H1 (cell line): ENCODE measurements around the gene LMTK2. TPM values are rescaled to one million over a fixed set of nuclear protein-coding genes. Genes with fewer than 3 reads are reported as not detected.

Source experiments
- CTCF ChIA-PET: fragments of 300-600 bp; sonication (Branson Sonifier 250); formaldehyde crosslinking; loops from one replicate; lab custom pipeline; 2021; ENCODE audit not compliant: partially characterized antibody; lab: Charles Lee
- POLR2A ChIA-PET: fragments of 300-600 bp; sonication (Branson Sonifier 250); formaldehyde crosslinking; loops from one replicate; lab custom pipeline; 2021; ENCODE audit warnings: inconsistent platforms; ENCODE audit not compliant: partially characterized antibody; lab: Charles Lee
- DNase-seq, 2 experiments: peaks; one replicate each; pipeline versions ENCODE4 v3.0.0 to v3.0.0-alpha.2; 2010 to 2022; ENCODE audit warnings: low spot score in 2 of 2, low read depth in 1 of 2, mixed read lengths in 1 of 2
- FAIRE-seq: peaks from 2 replicates; lab custom pipeline; 2011; peaks lifted over from hg19 to GRCh38; lab: Jason Lieb, UNC
- H2AFZ ChIP-seq: 2 replicates; pipeline ENCODE4 v1.8.1; 2012; ENCODE audit warnings: low read length, inconsistent platforms
- H2AK5ac ChIP-seq: 2 replicates; pipeline ENCODE4 v1.6.1; 2013; ENCODE audit warnings: low read depth, low read length
- H2BK120ac ChIP-seq: replicated peaks from 2 replicates; pipeline ENCODE3; 2013; ENCODE audit warnings: low read depth, low read length, inconsistent platforms
- H2BK12ac ChIP-seq: 2 replicates; pipeline ENCODE4 v1.6.1; 2013; ENCODE audit warnings: low read depth, low read length
- H2BK15ac ChIP-seq: 2 replicates; pipeline ENCODE4 v1.6.1; 2013; ENCODE audit warnings: low read length
- H2BK20ac ChIP-seq: 2 replicates; pipeline ENCODE4 v1.6.1; 2013; ENCODE audit warnings: low read length
- H2BK5ac ChIP-seq: 2 replicates; pipeline ENCODE4 v1.6.1; 2013; ENCODE audit warnings: low read depth, low read length
- H3K14ac ChIP-seq: 2 replicates; pipeline ENCODE4 v1.6.1; 2013; ENCODE audit warnings: inconsistent platforms; ENCODE audit not compliant: insufficient read length
- H3K18ac ChIP-seq: 2 replicates; pipeline ENCODE4 v1.6.1; 2013; ENCODE audit warnings: low read length; ENCODE audit errors: extremely low read depth
- H3K23ac ChIP-seq: 2 replicates; pipeline ENCODE4 v1.6.1; 2013; ENCODE audit warnings: inconsistent platforms; ENCODE audit not compliant: insufficient read length
- H3K23me2 ChIP-seq: 2 replicates; pipeline ENCODE4 v1.6.1; 2013; ENCODE audit warnings: low read depth, low read length
- H3K27ac ChIP-seq: 2 replicates; pipeline ENCODE4 v1.6.1; 2011; ENCODE audit warnings: low read depth, low read length, inconsistent platforms
- H3K27me3 ChIP-seq, 4 experiments: replicated peaks in 1 of 4; 1 replicate in 1 of 4; 2 replicates in 3 of 4; pipeline versions ENCODE4 v1.6.1 to v1.8.1; 2011 to 2013; ENCODE audit warnings: low read length in 3 of 4, mild to moderate bottlenecking in 3 of 4, inconsistent platforms in 2 of 4, mixed read lengths in 2 of 4, moderate library complexity in 1 of 4; ENCODE audit not compliant: control insufficient read depth in 3 of 4, insufficient read depth in 3 of 4; ENCODE audit errors: extremely low read depth in 1 of 4
- H3K36me3 ChIP-seq, 4 experiments: 2 replicates each; pipeline versions ENCODE4 v1.6.1 to v1.8.1; 2011 to 2013; ENCODE audit warnings: mild to moderate bottlenecking in 4 of 4, low read length in 3 of 4, moderate library complexity in 2 of 4, control low read depth in 1 of 4, inconsistent platforms in 1 of 4; ENCODE audit not compliant: insufficient read depth in 4 of 4, control insufficient read depth in 2 of 4
- H3K4ac ChIP-seq: replicated peaks from 2 replicates; pipeline ENCODE3; 2013; ENCODE audit warnings: low read length, low read depth, mixed read lengths, inconsistent platforms; ENCODE audit not compliant: insufficient read length
- H3K4me1 ChIP-seq, 4 experiments: replicated peaks in 1 of 4; 1 replicate in 1 of 4; 2 replicates in 3 of 4; pipeline versions ENCODE4 v1.6.1 to v1.8.1; 2011 to 2013; ENCODE audit warnings: low read length in 3 of 4, inconsistent platforms in 2 of 4, mixed read lengths in 1 of 4; ENCODE audit not compliant: insufficient read depth in 4 of 4, control insufficient read depth in 3 of 4
- H3K4me2 ChIP-seq, 2 experiments: 2 replicates each; pipeline versions ENCODE4 v1.6.1 to v1.8.1; 2011 to 2013; ENCODE audit warnings: low read depth in 2 of 2, low read length in 2 of 2, control low read depth in 1 of 2, inconsistent platforms in 1 of 2, mild to moderate bottlenecking in 1 of 2; ENCODE audit not compliant: insufficient read depth in 1 of 2
- H3K4me3 ChIP-seq, 4 experiments: fragments of 200-600, 300-600 bp in 1 of 4; sonication (generic), shearing (Covaris generic), sonication (Bioruptor Twin) in 1 of 4; 2 replicates each; pipeline versions ENCODE4 v1.5.1 to v1.8.1; 2011 to 2016; ENCODE audit warnings: low read length in 4 of 4, low read depth in 3 of 4, control low read depth in 2 of 4, inconsistent platforms in 2 of 4, mild to moderate bottlenecking in 2 of 4, mixed read lengths in 1 of 4, moderate library complexity in 1 of 4; ENCODE audit not compliant: insufficient read depth in 2 of 4; ENCODE audit errors: extremely low read depth in 1 of 4
- H3K56ac ChIP-seq: replicated peaks from 2 replicates; pipeline ENCODE3; 2013; ENCODE audit warnings: low read depth, mild to moderate bottlenecking, mixed read lengths, low read length, inconsistent platforms; ENCODE audit not compliant: insufficient read length
- H3K79me1 ChIP-seq: 2 replicates; pipeline ENCODE4 v1.6.1; 2013; ENCODE audit warnings: low read depth, low read length, control low read depth
- H3K79me2 ChIP-seq, 2 experiments: 2 replicates each; pipeline versions ENCODE4 v1.6.1 to v1.8.1; 2012 to 2013; ENCODE audit warnings: low read length in 2 of 2, mild to moderate bottlenecking in 2 of 2, inconsistent platforms in 1 of 2; ENCODE audit not compliant: insufficient read depth in 2 of 2, control insufficient read depth in 1 of 2
- H3K9ac ChIP-seq, 4 experiments: replicated peaks in 1 of 4; 1 replicate in 1 of 4; 2 replicates in 3 of 4; pipeline versions ENCODE4 v1.6.1 to v1.8.1; 2011 to 2013; ENCODE audit warnings: low read depth in 3 of 4, low read length in 3 of 4, control low read depth in 2 of 4, mild to moderate bottlenecking in 2 of 4, moderate library complexity in 2 of 4, inconsistent platforms in 1 of 4; ENCODE audit errors: extremely low read depth in 1 of 4
- H3K9me3 ChIP-seq, 2 experiments: 2 replicates each; pipeline versions ENCODE4 v1.6.1 to v1.8.1; 2012 to 2013; ENCODE audit warnings: mild to moderate bottlenecking in 2 of 2, moderate library complexity in 2 of 2, control low read depth in 1 of 2, inconsistent platforms in 1 of 2, low read depth in 1 of 2, low read length in 1 of 2, mixed read lengths in 1 of 2; ENCODE audit not compliant: insufficient read depth in 2 of 2
- H4K20me1 ChIP-seq, 2 experiments: replicated peaks in 1 of 2; 2 replicates each; pipeline versions ENCODE3 to v1.8.1; 2011 to 2013; ENCODE audit warnings: inconsistent platforms in 2 of 2, low read length in 2 of 2, mild to moderate bottlenecking in 1 of 2; ENCODE audit not compliant: insufficient read depth in 2 of 2, control insufficient read depth in 1 of 2
- H4K5ac ChIP-seq: 2 replicates; pipeline ENCODE4 v1.6.1; 2013; ENCODE audit warnings: low read length, low read depth, mixed read lengths, inconsistent platforms; ENCODE audit not compliant: insufficient read length
- H4K8ac ChIP-seq: 2 replicates; pipeline ENCODE4 v1.8.0; 2013; ENCODE audit warnings: mild to moderate bottlenecking, moderate library complexity, low read length, inconsistent platforms; ENCODE audit not compliant: insufficient read depth; ENCODE audit errors: extremely low read depth
- H4K91ac ChIP-seq: replicated peaks from 2 replicates; pipeline ENCODE3; 2013; ENCODE audit warnings: low read length, mixed read lengths, inconsistent platforms; ENCODE audit not compliant: insufficient read length
- BRCA1 ChIP-seq: IDR thresholded peaks from 2 replicates; pipeline ENCODE4 v1.6.1; 2012; ENCODE audit warnings: low read depth, low read length, improper control_type of control experiment
- GABPA ChIP-seq: IDR thresholded peaks from 2 replicates; pipeline ENCODE4 v1.6.1; 2011; ENCODE audit warnings: mild to moderate bottlenecking, low read length, moderate library complexity, borderline replicate concordance; ENCODE audit not compliant: insufficient read depth
- NANOG ChIP-seq: IDR thresholded peaks from 2 replicates; pipeline ENCODE4 v1.6.1; 2011; ENCODE audit warnings: low read length, low read depth, mild to moderate bottlenecking, inconsistent platforms; ENCODE audit not compliant: insufficient read depth, poor library complexity, severe bottlenecking
- POLR2AphosphoS5 ChIP-seq: IDR thresholded peaks from 2 replicates; pipeline ENCODE4 v1.6.1; 2011; ENCODE audit warnings: low read depth, low read length
- RAD21 ChIP-seq, 2 experiments: IDR thresholded peaks in 1 of 2; conservative IDR thresholded peaks in 1 of 2; 2 replicates each; pipeline ENCODE4 v1.6.1; 2011; ENCODE audit warnings: low read depth in 2 of 2, low read length in 2 of 2, improper control_type of control experiment in 1 of 2, inconsistent platforms in 1 of 2, mild to moderate bottlenecking in 1 of 2, moderate library complexity in 1 of 2
- SAP30 ChIP-seq: fragments of 300-600 bp; sonication (generic); IDR thresholded peaks from 2 replicates; pipeline ENCODE4 v1.7.1; 2012; ENCODE audit warnings: low read length, moderate library complexity, mild to moderate bottlenecking, inconsistent platforms; ENCODE audit not compliant: insufficient read depth, insufficient replicate concordance
- SIRT6 ChIP-seq: IDR thresholded peaks from one replicate; pipeline ENCODE4 v1.7.1; 2012; ENCODE audit warnings: low read length, inconsistent platforms
- WGBS, 2 experiments: shearing (Covaris generic) in 1 of 2; methylation state at CpG; one replicate each; pipeline versions ENCODE4 v1.1.6 to v1.1.7; 2013 to 2015; ENCODE audit warnings: low lambda C conversion rate in 2 of 2, mixed read lengths in 2 of 2, inconsistent platforms in 1 of 2, low coverage in 1 of 2, missing lambda C conversion rate in 1 of 2; ENCODE audit not compliant: insufficient replicate concordance in 2 of 2, insufficient coverage in 1 of 2, insufficient read length in 1 of 2; ENCODE audit errors: extremely low coverage in 1 of 2, missing lambda C conversion rate in 1 of 2; 5-methylcytosine and 5-hydroxymethylcytosine counted together
- polyA plus RNA-seq, 7 experiments: library from polyadenylated mRNA; depleted of rRNA in 3 of 7; stranded (reverse) in 5 of 7; unstranded in 2 of 7; fragments of >200 nt in 5 of 7; fragments of 200-250 nt in 2 of 7; gene quantifications; 1 replicate in 5 of 7; 2 replicates in 1 of 7; 4 replicates in 1 of 7; pipeline versions ENCODE4 v1.2.1 to v1.2.3, GENCODE V29; 2011 to 2013; ENCODE audit warnings: missing spikeins in 2 of 7, mixed read lengths in 2 of 7
- total RNA-seq: library from RNA; stranded (reverse); fragmentation: NEBNext Ultra II Directional; extraction: Animal tissue kit (Norgen Biotek cat#: 25700); gene quantifications from 2 replicates; pipeline ENCODE4 v1.2.1, GENCODE V29; 2021

The LMTK2 gene
- total and polyA plus RNA-seq, 2 of the 8 experiments (the other 6 are each of a cell fraction or from before 2014, with no cell fraction given) = 9.7 to 30.7 TPM

DNA sequence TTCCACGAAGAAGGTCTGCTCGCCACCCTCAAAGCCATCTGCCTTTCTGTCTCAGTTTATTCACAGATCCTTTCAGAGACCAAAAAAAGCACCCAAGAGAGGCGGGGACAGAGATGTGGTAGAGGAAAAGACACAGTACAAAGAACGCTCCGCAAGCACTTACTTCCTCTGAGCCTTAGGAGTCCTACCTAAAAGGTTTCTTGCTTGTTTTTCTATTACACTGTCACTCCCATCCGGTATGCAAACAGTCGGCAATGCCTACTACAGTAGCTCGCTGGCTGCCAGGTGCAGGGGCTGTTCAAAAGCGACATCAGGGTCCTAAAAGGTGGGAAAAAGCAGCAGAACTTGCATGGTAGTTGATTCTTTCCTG lies 144.6 kb downstream of the LMTK2 start:
- Histone ChIP-seq H4K91ac (no peak overlapping the region), H3K14ac (no peak overlapping the region), H3K23ac (no peak overlapping the region), H3K4me3 (peak overlapping the region; percentile 77 to 91 (median 86)), H3K9me3 (no peaks in the 10 kb centered on the region), H2BK20ac (no peak overlapping the region), H3K79me2 (peaks cover 0 to 7% of the 10 kb centered on the region in 2 experiments; a peak in 1 of 4 replicates), H2BK5ac (no peak overlapping the region), H2AFZ (0 out of 2 replicates have a peak overlapping the region, but pooled peaks have one; percentile 91), H4K20me1 (no peaks in the 10 kb centered on the region), H3K23me2 (peaks cover 6% of the 10 kb centered on the region), H2BK12ac (no peak overlapping the region), H3K4me1 (peaks cover 0 to 14% (median 3%) of the 10 kb centered on the region in 4 experiments; a peak in 4 of 7 replicates), H3K56ac (no peak overlapping the region), H4K8ac (peak overlapping the region; percentile 26; the same call in 1 of the 2 replicates), H3K4me2 (peak overlapping the region; percentile 91 to 94), H2BK120ac (no peak overlapping the region), H3K27ac (no peak overlapping the region), H3K18ac (no peak overlapping the region), H3K79me1 (no peaks in the 10 kb centered on the region; the same call in 1 of the 2 replicates), H3K36me3 (no peaks in the 10 kb centered on the region; a peak in 1 of 8 replicates), H4K5ac (no peak overlapping the region), H3K27me3 (no peaks in the 10 kb centered on the region; a peak in 1 of 7 replicates), H3K4ac (no peak overlapping the region), H2AK5ac (no peak overlapping the region), H3K9ac (peak overlapping the region in 2 of 4 experiments; percentile 50 to 54; a peak in 1 of 7 replicates), H2BK15ac (no peak overlapping the region)
- ChIA-PET CTCF (interaction anchor here (0.5 kb wide), 1 partner anchor 21 kb away, joined by 3 read pairs; no protein-coding TSS in a partner anchor), POLR2A (interaction anchor here (0.7 kb wide), 1 partner anchor 29 kb away, joined by 3 read pairs; no protein-coding TSS in a partner anchor)
- no peak for DNase-seq
- no peak for FAIRE-seq
- 23% methylated on average over 9 of the region's 9 CpGs; no CpG with 5 or more reads in 1 of the 2 experiments for WGBS, 2 experiments
- TF ChIP-seq RAD21 (IDR thresholded peaks at IDR 0.05 in 1 of 2, conservative IDR thresholded peaks at IDR 0.05 in 1 of 2; ENCODE audit: low read depth in 2 of 2, low read length in 2 of 2) = no peak
- TF ChIP-seq BRCA1 = no peak
- TF ChIP-seq POLR2AphosphoS5 = no peak
- no peak for TF ChIP-seq NANOG
- TF ChIP-seq SAP30 = no peak
- no peak for TF ChIP-seq SIRT6
- no peak for TF ChIP-seq GABPA
